Caco-2 (cell line): ENCODE results near the gene MGAT5B. TPM values are rescaled to one million over a fixed set of nuclear protein-coding genes. Genes with fewer than 3 reads are reported as not detected.

Experiments
- BruUV-seq: library from RNA; stranded (reverse); fragments of 400-500 nt; replicated peaks from 2 replicates; lab custom pipeline; 2021; lab: Mats Ljungman, UMichigan
- CTCF ChIA-PET: fragments of 300-600 bp; sonication (Branson Sonifier 250); formaldehyde crosslinking; loops from one replicate; lab custom pipeline; 2022; ENCODE audit warnings: antibody characterized with exemption; lab: Charles Lee
- POLR2A ChIA-PET: fragments of 300-600 bp; sonication (Branson Sonifier 250); formaldehyde crosslinking; loops from one replicate; lab custom pipeline; 2022; ENCODE audit warnings: antibody characterized with exemption; lab: Charles Lee
- DNase-seq, 2 experiments: peaks; one replicate each; pipeline versions ENCODE4 v3.0.0 to v3.0.0-alpha.2; 2020 to 2022
- H3K27me3 ChIP-seq: replicated peaks from 2 replicates; pipeline ENCODE4 v1.6.0; 2011; ENCODE audit warnings: low read length; ENCODE audit not compliant: control insufficient read depth, insufficient read depth
- H3K36me3 ChIP-seq: 2 replicates; pipeline ENCODE4 v1.5.1; 2011; ENCODE audit warnings: low read length; ENCODE audit not compliant: control insufficient read depth, insufficient read depth
- H3K4me1 ChIP-seq: fragments of 250-450 bp; sonication (Bioruptor Pico); 2 replicates; pipeline ENCODE4 v1.5.1; 2020; ENCODE audit warnings: mild to moderate bottlenecking
- H3K4me3 ChIP-seq: 2 replicates; pipeline ENCODE4 v1.5.1; 2011; ENCODE audit warnings: low read depth, mild to moderate bottlenecking, control low read depth, low read length
- H3K9me3 ChIP-seq: fragments of 250-450 bp; sonication (Bioruptor Pico); 2 replicates; pipeline ENCODE4 v1.5.1; 2020; ENCODE audit warnings: mild to moderate bottlenecking, moderate library complexity
- H3K27ac Mint-ChIP-seq: one replicate; pipeline ENCODE4 v1.8.0; 2022; ENCODE audit warnings: mixed read lengths; ENCODE audit not compliant: unreplicated experiment
- H3K27me3 Mint-ChIP-seq: one replicate; pipeline ENCODE4 v1.8.0; 2022; ENCODE audit warnings: mixed read lengths; ENCODE audit not compliant: insufficient read depth, unreplicated experiment
- H3K36me3 Mint-ChIP-seq: one replicate; pipeline ENCODE4 v1.8.0; 2022; ENCODE audit warnings: mild to moderate bottlenecking, mixed read lengths; ENCODE audit not compliant: insufficient read depth, unreplicated experiment
- H3K4me1 Mint-ChIP-seq: one replicate; pipeline ENCODE4 v1.8.0; 2022; ENCODE audit warnings: low read depth, mixed read lengths; ENCODE audit not compliant: unreplicated experiment
- H3K4me3 Mint-ChIP-seq: one replicate; pipeline ENCODE4 v1.8.0; 2022; ENCODE audit warnings: mild to moderate bottlenecking, moderate library complexity, mixed read lengths; ENCODE audit not compliant: unreplicated experiment
- H3K9me3 Mint-ChIP-seq: one replicate; pipeline ENCODE4 v1.8.0; 2022; ENCODE audit warnings: mixed read lengths; ENCODE audit not compliant: unreplicated experiment
- intact Hi-C: fragments of 100-400 bp; cut with micrococcal nuclease; formaldehyde crosslinking; loops from one replicate; pipeline ENCODE4 v1.10.0; 2022; ENCODE audit not compliant: unreplicated experiment
- total RNA-seq: library from RNA; stranded (reverse); gene quantifications from 2 replicates; pipeline ENCODE4 v1.2.3, GENCODE V29; 2022
- TF ChIP-seq, protein P1 (sequence below), 2 experiments: fragments of 200-600 bp in 1 of 2; IDR thresholded peaks; 1 replicate in 1 of 2; 2 replicates in 1 of 2; pipeline versions ENCODE4 v1.5.1 to v1.8.0; 2011 to 2022; ENCODE audit warnings: antibody characterized with exemption in 1 of 2, control low read depth in 1 of 2, inconsistent platforms in 1 of 2, low read depth in 1 of 2, low read length in 1 of 2, mild to moderate bottlenecking in 1 of 2, moderate library complexity in 1 of 2; ENCODE audit not compliant: insufficient read depth in 1 of 2, severe bottlenecking in 1 of 2, unreplicated experiment in 1 of 2

MGAT5B gene
- total RNA-seq, 1 experiment from 2014 or later = 9.1 TPM

DNA sequence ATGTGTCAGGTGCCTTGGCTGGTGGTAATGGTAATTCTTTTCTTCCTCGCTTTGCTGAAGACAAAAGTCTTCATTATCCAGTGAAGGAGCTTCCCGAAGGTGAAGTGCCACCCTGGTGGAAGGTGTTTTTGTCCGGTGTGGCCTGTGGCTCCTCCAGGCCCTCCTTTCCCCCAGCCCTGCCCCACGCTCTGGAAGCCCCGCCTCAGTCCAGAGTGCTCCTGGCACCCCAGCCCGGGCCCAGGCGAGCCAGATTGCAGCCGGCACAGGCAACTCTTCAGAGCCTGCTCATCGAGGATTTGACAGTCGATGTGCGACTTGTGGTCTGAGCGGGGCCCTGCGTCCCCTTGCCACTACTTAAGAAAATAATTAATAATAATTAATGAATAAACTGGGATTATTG lies 93.7 kb downstream of the MGAT5B start:
- Mint-ChIP-seq H3K9me3 (no peaks in the 10 kb centered on the region), H3K27ac (no peak overlapping the region), H3K36me3 (no peaks in the 10 kb centered on the region), H3K27me3 (no peaks in the 10 kb centered on the region), H3K4me1 (no peaks in the 10 kb centered on the region), H3K4me3 (no peak overlapping the region)
- no peaks in the 10 kb centered on the region for H3K27me3 ChIP-seq
- H3K36me3 ChIP-seq = no peaks in the 10 kb centered on the region
- BruUV-seq = no TSS peak
- H3K4me3 ChIP-seq = no peak overlapping the region
- H3K9me3 ChIP-seq = no peaks in the 10 kb centered on the region
- no peak for DNase-seq
- intact Hi-C loops = no loop called here
- H3K4me1 ChIP-seq = no peaks in the 10 kb centered on the region
- ChIA-PET POLR2A (no interaction called here), CTCF (no interaction called here)
- TF ChIP-seq, protein P1, sequence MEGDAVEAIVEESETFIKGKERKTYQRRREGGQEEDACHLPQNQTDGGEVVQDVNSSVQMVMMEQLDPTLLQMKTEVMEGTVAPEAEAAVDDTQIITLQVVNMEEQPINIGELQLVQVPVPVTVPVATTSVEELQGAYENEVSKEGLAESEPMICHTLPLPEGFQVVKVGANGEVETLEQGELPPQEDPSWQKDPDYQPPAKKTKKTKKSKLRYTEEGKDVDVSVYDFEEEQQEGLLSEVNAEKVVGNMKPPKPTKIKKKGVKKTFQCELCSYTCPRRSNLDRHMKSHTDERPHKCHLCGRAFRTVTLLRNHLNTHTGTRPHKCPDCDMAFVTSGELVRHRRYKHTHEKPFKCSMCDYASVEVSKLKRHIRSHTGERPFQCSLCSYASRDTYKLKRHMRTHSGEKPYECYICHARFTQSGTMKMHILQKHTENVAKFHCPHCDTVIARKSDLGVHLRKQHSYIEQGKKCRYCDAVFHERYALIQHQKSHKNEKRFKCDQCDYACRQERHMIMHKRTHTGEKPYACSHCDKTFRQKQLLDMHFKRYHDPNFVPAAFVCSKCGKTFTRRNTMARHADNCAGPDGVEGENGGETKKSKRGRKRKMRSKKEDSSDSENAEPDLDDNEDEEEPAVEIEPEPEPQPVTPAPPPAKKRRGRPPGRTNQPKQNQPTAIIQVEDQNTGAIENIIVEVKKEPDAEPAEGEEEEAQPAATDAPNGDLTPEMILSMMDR (IDR thresholded peaks at IDR 0.05; ENCODE audit: insufficient read depth in 1 of 2, low read depth in 1 of 2, low read length in 1 of 2, severe bottlenecking in 1 of 2, unreplicated experiment in 1 of 2) = no peak

- no peaks in the 10 kb centered on the region for H3K9me3 ChIP-seq
- no peaks in the 10 kb centered on the region for H3K27me3 Mint-ChIP-seq
- no peaks in the 10 kb centered on the region for H3K4me1 ChIP-seq
- ChIA-PET CTCF (no interaction called here), POLR2A (no interaction called here)
- H3K36me3 ChIP-seq = no peaks in the 10 kb centered on the region
- H3K4me3 Mint-ChIP-seq = no peak overlapping the region
- H3K9me3 Mint-ChIP-seq = no peaks in the 10 kb centered on the region
- H3K4me1 Mint-ChIP-seq = no peaks in the 10 kb centered on the region
- no peak for DNase-seq
- intact Hi-C loops = no loop called here
- H3K27ac Mint-ChIP-seq = no peak overlapping the region
- TF ChIP-seq, protein P1 (IDR thresholded peaks at IDR 0.05; ENCODE audit: insufficient read depth in 1 of 2, low read depth in 1 of 2, low read length in 1 of 2, severe bottlenecking in 1 of 2, unreplicated experiment in 1 of 2) = no peak
- H3K4me3 ChIP-seq = no peak overlapping the region
- H3K27me3 ChIP-seq = no peaks in the 10 kb centered on the region
- no peaks in the 10 kb centered on the region for H3K36me3 Mint-ChIP-seq
- no TSS peak for BruUV-seq
Measured at GRCh38 chr17:76962858-76963257, 94.7 kb downstream of the MGAT5B start.

GRCh38 chr17:76966016-76966415 lies 97.8 kb downstream of the MGAT5B start:
- Mint-ChIP-seq H3K27me3 (no peaks in the 10 kb centered on the region), H3K27ac (no peak overlapping the region), H3K4me3 (no peak overlapping the region), H3K36me3 (no peaks in the 10 kb centered on the region), H3K9me3 (no peaks in the 10 kb centered on the region), H3K4me1 (peaks cover 8% of the 10 kb centered on the region)
- TF ChIP-seq, protein P1 (IDR thresholded peaks at IDR 0.05; ENCODE audit: insufficient read depth in 1 of 2, low read depth in 1 of 2, low read length in 1 of 2, severe bottlenecking in 1 of 2, unreplicated experiment in 1 of 2) = no peak
- no peak for DNase-seq
- Histone ChIP-seq H3K9me3 (no peaks in the 10 kb centered on the region), H3K4me3 (no peak overlapping the region), H3K27me3 (no peaks in the 10 kb centered on the region), H3K4me1 (peaks cover 3% of the 10 kb centered on the region; the same call in 1 of the 2 replicates), H3K36me3 (no peaks in the 10 kb centered on the region)
- ChIA-PET CTCF (interaction anchor here (0.9 kb wide), 1 partner anchor 90 kb away, joined by 3 read pairs; no protein-coding TSS in a partner anchor), POLR2A (no interaction called here)
- no TSS peak for BruUV-seq
- intact Hi-C loops = no loop called here
